Smooth muscle cell (in vitro differentiated cells): ENCODE data around the gene TRAF2. TPM values are rescaled to one million over a fixed set of nuclear protein-coding genes. Genes with fewer than 3 reads are reported as not detected.
"Not testable (repeated sequence)": the region's sequence is repeated elsewhere in the genome, so short reads cannot be mapped to it uniquely, and the experiment has no call there.

ENCODE experiments used
- DNase-seq: peaks from one replicate; lab custom pipeline; 2025; ENCODE audit not compliant: unreplicated experiment; lab: John Stamatoyannopoulos, UW
- H2AFZ ChIP-seq: fragments of 200-600 bp; sonication (generic); 2 replicates; pipeline ENCODE4 v1.6.0; 2016; ENCODE audit warnings: antibody characterized with exemption, low read depth, mild to moderate bottlenecking
- H3F3A ChIP-seq: fragments of 200-600 bp; sonication (generic); 2 replicates; pipeline ENCODE4 v1.6.0; 2017; ENCODE audit warnings: antibody characterized with exemption, low read depth
- H3K27ac ChIP-seq: fragments of 200-600 bp; sonication (generic); 2 replicates; pipeline ENCODE4 v1.5.1; 2016; ENCODE audit warnings: low read depth, mild to moderate bottlenecking
- H3K27me3 ChIP-seq: fragments of 200-600 bp; sonication (generic); 2 replicates; pipeline ENCODE4 v1.6.1; 2016; ENCODE audit warnings: low read depth, mild to moderate bottlenecking
- H3K36me3 ChIP-seq: fragments of 200-600 bp; sonication (generic); 2 replicates; pipeline ENCODE4 v1.5.1; 2016; ENCODE audit warnings: low read depth
- H3K4me1 ChIP-seq: fragments of 200-600 bp; sonication (generic); 2 replicates; pipeline ENCODE4 v1.5.1; 2016; ENCODE audit warnings: low read depth
- H3K4me2 ChIP-seq: fragments of 200-600 bp; sonication (generic); 2 replicates; pipeline ENCODE4 v1.6.0; 2016; ENCODE audit warnings: mild to moderate bottlenecking
- H3K4me3 ChIP-seq: fragments of 200-600 bp; sonication (generic); 2 replicates; pipeline ENCODE4 v1.5.1; 2016; ENCODE audit warnings: mild to moderate bottlenecking
- H3K79me2 ChIP-seq: fragments of 200-600 bp; sonication (generic); 2 replicates; pipeline ENCODE4 v1.6.0; 2016; ENCODE audit warnings: low read depth, mild to moderate bottlenecking
- H3K9ac ChIP-seq: fragments of 200-600 bp; sonication (generic); 2 replicates; pipeline ENCODE4 v1.6.0; 2016; ENCODE audit warnings: low read depth
- H3K9me3 ChIP-seq: fragments of 200-600 bp; sonication (generic); replicated peaks from 2 replicates; pipeline ENCODE4 v1.5.1; 2016; ENCODE audit warnings: low read depth
- H4K20me1 ChIP-seq: fragments of 200-600 bp; sonication (generic); 2 replicates; pipeline ENCODE4 v1.6.0; 2016; ENCODE audit warnings: low read depth
- WGBS: methylation state at CpG from one replicate; pipeline ENCODE4 v1.1.7; 2016; ENCODE audit warnings: low lambda C conversion rate; 5-methylcytosine and 5-hydroxymethylcytosine counted together
- polyA plus RNA-seq: library from polyadenylated mRNA; unstranded; fragments of >200 nt; fragmentation: Nextera tagmentation; extraction: Ambion mirVana; gene quantifications from 2 replicates; pipeline ENCODE4 v1.2.1, GENCODE V29; 2016
- total RNA-seq: library from RNA; depleted of rRNA; stranded (reverse); fragments of >200 nt; gene quantifications from 2 replicates; pipeline ENCODE4 v1.2.3, GENCODE V29; 2014
- TF ChIP-seq, protein P1 (sequence below): fragments of 200-600 bp; sonication (generic); IDR thresholded peaks from 2 replicates; pipeline ENCODE4 v1.5.1; 2017; ENCODE audit warnings: borderline replicate concordance, mild to moderate bottlenecking, antibody characterized with exemption; ENCODE audit not compliant: insufficient read depth, poor library complexity, severe bottlenecking

The TRAF2 gene
- total and polyA plus RNA-seq, 2 experiments from 2014 or later = 7.0 to 15.9 TPM

DNA sequence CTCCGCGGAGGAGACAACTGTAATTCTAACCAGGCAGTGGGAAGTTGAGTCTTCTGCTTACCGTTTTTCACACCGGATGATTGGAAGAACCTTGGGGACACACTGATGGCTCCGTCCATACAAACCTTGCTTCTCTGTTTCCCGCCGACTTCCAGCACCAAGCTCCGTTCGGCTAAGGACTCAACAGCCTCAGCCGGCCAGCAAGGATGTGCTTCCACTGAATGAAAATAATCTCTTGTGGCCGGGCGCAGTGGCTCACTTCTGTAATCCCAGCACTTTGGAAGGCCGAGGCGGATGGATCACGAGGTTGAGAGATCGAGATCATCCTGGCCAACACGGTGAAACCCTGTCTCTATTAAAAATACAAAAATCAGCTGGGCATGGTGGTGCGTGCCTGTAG lies 18.4 kb upstream of the TRAF2 start:
- H3F3A ChIP-seq = peaks cover 11% of the 10 kb centered on the region
- H3K79me2 ChIP-seq = peaks cover 35% of the 10 kb centered on the region
- no peak overlapping the region for H3K4me3 ChIP-seq
- H3K9ac ChIP-seq = no peak overlapping the region
- 98% methylated on average over 18 of the region's 18 CpGs for WGBS
- H4K20me1 ChIP-seq = peaks cover 17% of the 10 kb centered on the region
- peaks cover 4% of the 10 kb centered on the region for H3K9me3 ChIP-seq
- H3K36me3 ChIP-seq = no peaks in the 10 kb centered on the region
- no peak for DNase-seq
- H3K4me2 ChIP-seq = no peak overlapping the region
- H3K27ac ChIP-seq = no peak overlapping the region
- H3K27me3 ChIP-seq = no peaks in the 10 kb centered on the region
- no peak overlapping the region for H2AFZ ChIP-seq
- TF ChIP-seq, protein P1, sequence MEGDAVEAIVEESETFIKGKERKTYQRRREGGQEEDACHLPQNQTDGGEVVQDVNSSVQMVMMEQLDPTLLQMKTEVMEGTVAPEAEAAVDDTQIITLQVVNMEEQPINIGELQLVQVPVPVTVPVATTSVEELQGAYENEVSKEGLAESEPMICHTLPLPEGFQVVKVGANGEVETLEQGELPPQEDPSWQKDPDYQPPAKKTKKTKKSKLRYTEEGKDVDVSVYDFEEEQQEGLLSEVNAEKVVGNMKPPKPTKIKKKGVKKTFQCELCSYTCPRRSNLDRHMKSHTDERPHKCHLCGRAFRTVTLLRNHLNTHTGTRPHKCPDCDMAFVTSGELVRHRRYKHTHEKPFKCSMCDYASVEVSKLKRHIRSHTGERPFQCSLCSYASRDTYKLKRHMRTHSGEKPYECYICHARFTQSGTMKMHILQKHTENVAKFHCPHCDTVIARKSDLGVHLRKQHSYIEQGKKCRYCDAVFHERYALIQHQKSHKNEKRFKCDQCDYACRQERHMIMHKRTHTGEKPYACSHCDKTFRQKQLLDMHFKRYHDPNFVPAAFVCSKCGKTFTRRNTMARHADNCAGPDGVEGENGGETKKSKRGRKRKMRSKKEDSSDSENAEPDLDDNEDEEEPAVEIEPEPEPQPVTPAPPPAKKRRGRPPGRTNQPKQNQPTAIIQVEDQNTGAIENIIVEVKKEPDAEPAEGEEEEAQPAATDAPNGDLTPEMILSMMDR = no peak
- no peaks in the 10 kb centered on the region for H3K4me1 ChIP-seq

- Histone ChIP-seq H3K4me1 (no peaks in the 10 kb centered on the region), H2AFZ (no peak overlapping the region), H3K9ac (no peak overlapping the region), H3K27me3 (no peaks in the 10 kb centered on the region), H3F3A (peaks cover 11% of the 10 kb centered on the region), H4K20me1 (peaks cover 17% of the 10 kb centered on the region), H3K79me2 (peaks cover 34% of the 10 kb centered on the region), H3K4me3 (no peak overlapping the region), H3K27ac (no peak overlapping the region), H3K4me2 (no peak overlapping the region), H3K36me3 (no peaks in the 10 kb centered on the region), H3K9me3 (peaks cover 4% of the 10 kb centered on the region)
- no peak for DNase-seq
- WGBS = 96% methylated on average over 11 of the region's 11 CpGs
- TF ChIP-seq, protein P1 = no peak
Measured at GRCh38 chr9:136868644-136869043, 17.7 kb upstream of the TRAF2 start.

GRCh38 chr9:136869611-136870010 lies 16.7 kb upstream of the TRAF2 start:
- not testable (repeated sequence) for H3K4me3 ChIP-seq, H3K9ac ChIP-seq, DNase-seq, H3K4me2 ChIP-seq, H3K36me3 ChIP-seq, H3K4me1 ChIP-seq, H3K9me3 ChIP-seq, H2AFZ ChIP-seq, H3K27ac ChIP-seq, H4K20me1 ChIP-seq, H3K27me3 ChIP-seq
- Histone ChIP-seq H3K79me2 (peaks cover 24% of the 10 kb centered on the region), H3F3A (peaks cover 11% of the 10 kb centered on the region)
- 98% methylated on average over 2 of the region's 2 CpGs for WGBS

DNA sequence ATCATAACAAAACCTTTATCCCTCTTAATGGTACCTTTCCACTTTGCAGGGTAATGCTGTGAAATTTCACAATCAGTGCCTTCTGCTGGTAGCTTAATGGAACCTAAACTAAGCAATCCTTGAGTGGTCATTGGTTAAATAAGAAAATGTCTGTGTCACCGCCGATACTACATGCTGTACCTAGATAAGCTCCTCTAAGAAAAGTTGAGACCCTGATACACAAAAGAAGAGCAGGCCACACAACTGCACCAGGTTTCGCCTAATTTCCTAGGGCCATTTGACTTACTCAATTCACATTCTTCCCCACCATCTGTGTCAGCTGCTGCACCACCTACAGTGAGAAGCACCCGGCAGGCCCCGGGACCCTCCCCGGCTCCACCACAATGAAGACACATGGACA lies 11.2 kb upstream of the TRAF2 start:
- Histone ChIP-seq H3K9me3 (peaks cover 4% of the 10 kb centered on the region), H3K79me2 (no peaks in the 10 kb centered on the region), H3K27ac (no peak overlapping the region), H3K4me1 (no peaks in the 10 kb centered on the region), H4K20me1 (no peaks in the 10 kb centered on the region), H3K4me2 (no peak overlapping the region), H3F3A (no peaks in the 10 kb centered on the region), H3K36me3 (no peaks in the 10 kb centered on the region), H2AFZ (no peak overlapping the region), H3K4me3 (no peak overlapping the region), H3K27me3 (no peaks in the 10 kb centered on the region), H3K9ac (no peak overlapping the region)
- no peak for DNase-seq
- WGBS = 91% methylated on average over 6 of the region's 6 CpGs
- TF ChIP-seq, protein P1 = no peak
